ENCODE results near the gene PXK.

- no peak for TF ChIP-seq CTCF (conservative IDR thresholded peaks at IDR 0.05 in 1 of 2, IDR thresholded peaks at IDR 0.05 in 1 of 2; ENCODE audit: extremely low read depth in 1 of 2, insufficient read depth in 1 of 2, low read depth in 1 of 2, low read length in 2 of 2)
- no peak for TF ChIP-seq EZH2 (IDR thresholded peaks at IDR 0.05; ENCODE audit: borderline replicate concordance, low read length)
Measured at GRCh38 chr3:58408906-58409305, 76.2 kb downstream of the PXK start.
